HepG2 (cell line): ENCODE results near the gene GUCY1B1. TPM values are rescaled to one million over a fixed set of nuclear protein-coding genes. Genes with fewer than 3 reads are reported as not detected.

Experiments
- ETV5 ChIP-seq: IDR thresholded peaks from 2 replicates; pipeline ENCODE4 v1.6.1; 2018; ENCODE audit warnings: missing biosample characterization, missing genetic modification reagents, inconsistent platforms, borderline replicate concordance
- HNF1A ChIP-seq, 2 experiments: sonication (generic) in 1 of 2; formaldehyde crosslinking in 1 of 2; IDR thresholded peaks; 2 replicates each; pipeline versions ENCODE4 v1.4.0 to v1.6.1; 2016 to 2020; ENCODE audit warnings: borderline replicate concordance in 1 of 2, low read depth in 1 of 2, mild to moderate bottlenecking in 1 of 2, missing genetic modification reagents in 1 of 2
- PAXIP1 ChIP-seq: sonication (generic); formaldehyde crosslinking; conservative IDR thresholded peaks from 2 replicates; pipeline ENCODE4 v1.4.0; 2020; ENCODE audit warnings: mild to moderate bottlenecking, missing genetic modification reagents, moderate library complexity
- ZNF12 ChIP-seq: sonication (generic); formaldehyde crosslinking; IDR thresholded peaks from 2 replicates; pipeline ENCODE4 v1.5.0; 2020; ENCODE audit warnings: missing genetic modification reagents
- ZNF317 ChIP-seq: sonication (generic); formaldehyde crosslinking; IDR thresholded peaks from 2 replicates; pipeline ENCODE4 v1.5.0; 2020; ENCODE audit warnings: mild to moderate bottlenecking, missing genetic modification reagents
- ZNF34 ChIP-seq: sonication (generic); formaldehyde crosslinking; IDR thresholded peaks from 2 replicates; pipeline ENCODE4 v1.4.0; 2020; ENCODE audit warnings: mild to moderate bottlenecking, missing genetic modification reagents, borderline replicate concordance
- polyA plus RNA-seq, 8 experiments: library from polyadenylated mRNA; depleted of rRNA in 3 of 8; stranded (reverse) in 7 of 8; unstranded in 1 of 8; fragments of >200 nt; fragmentation: Illumina TruSeq in 4 of 8; extraction: Trizol in 4 of 8; gene quantifications; 2 replicates each; pipeline versions ENCODE4 v1.2.1 to v1.2.3, GENCODE V29; 2011 to 2016; ENCODE audit warnings: low read depth in 4 of 8, missing spikeins in 1 of 8, mixed read lengths in 1 of 8; ENCODE audit not compliant: insufficient read depth in 1 of 8
- total RNA-seq, 5 experiments: library from RNA; depleted of rRNA; stranded (reverse); fragments of >200 nt; fragmentation: Illumina TruSeq; extraction: Trizol; gene quantifications; 2 replicates each; pipeline ENCODE4 v1.2.3, GENCODE V29; 2016; ENCODE audit warnings: low read depth in 1 of 5

The GUCY1B1 gene
- total and polyA plus RNA-seq, 2 of the 13 experiments (the other 11 are each of a cell fraction or from before 2014, with no cell fraction given), result not detected

- TF ChIP-seq HNF1A (IDR thresholded peaks at IDR 0.05; ENCODE audit: low read depth), result no peak
- no peak for TF ChIP-seq HNF1A (CRISPR knock-in tag; IDR thresholded peaks at IDR 0.05; ENCODE audit: borderline replicate concordance)
- no peak for TF ChIP-seq PAXIP1
- TF ChIP-seq ETV5 (CRISPR knock-in tag), result no peak
- TF ChIP-seq ZNF317 (CRISPR knock-in tag), result no peak
- no peak for TF ChIP-seq ZNF34
- no peak for TF ChIP-seq ZNF12 (CRISPR knock-in tag)
Observed at GRCh38 chr4:155837203-155837796, 78.5 kb downstream of the GUCY1B1 start (continued).
